Omental fat pad (tissue), 4 donors: ENCODE measurements around the gene IL1RAPL2. TPM values are rescaled to one million over a fixed set of nuclear protein-coding genes. Genes with fewer than 3 reads are reported as not detected.

Experiments used
- ATAC-seq: fragments of 150-250 bp; one replicate; pipeline ENCODE4 v1.9.1; 2016; ENCODE audit warnings: mild to moderate bottlenecking, moderate library complexity; ENCODE audit not compliant: low FRiP score
- DNase-seq: peaks from one replicate; pipeline ENCODE4 v3.0.0-alpha.2; 2019; ENCODE audit warnings: low spot score
- total RNA-seq, 4 donors: library from RNA; depleted of rRNA; stranded (reverse); fragments of >200 nt; gene quantifications; one replicate each; pipeline ENCODE4 v1.1.0, GENCODE V29; 2016
- TF ChIP-seq, protein P1 (sequence below), 3 donors: fragments of 450-650 bp; IDR thresholded peaks; one replicate each; pipeline ENCODE4 v1.5.1; 2016 to 2017; ENCODE audit warnings: antibody characterized with exemption in 3 of 3, mild to moderate bottlenecking in 3 of 3, moderate library complexity in 2 of 3

The IL1RAPL2 gene
- total RNA-seq, 4 donors from 2014 or later: 0.09 TPM; not detected in 3

DNA sequence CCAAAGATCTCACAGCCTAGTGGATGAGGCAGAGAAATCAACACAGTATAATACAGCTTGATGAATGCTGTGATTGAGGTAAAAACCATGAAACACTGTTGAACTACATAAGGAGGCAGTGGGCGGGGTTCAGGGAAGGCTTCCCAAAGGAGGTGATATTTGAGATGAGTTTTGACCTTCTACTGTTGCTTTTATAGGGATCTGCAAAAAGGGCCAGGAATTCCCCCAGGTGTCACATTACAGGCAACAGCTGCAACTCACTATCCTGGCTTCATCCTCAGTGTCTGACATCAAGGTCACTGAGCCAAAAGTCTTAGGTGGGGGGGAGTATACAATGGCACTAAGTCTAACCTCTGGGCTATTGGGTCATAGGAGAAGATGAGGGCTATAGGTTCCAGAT, 1070.7 kb downstream of the IL1RAPL2 start:
- DNase-seq: no peak
- TF ChIP-seq, protein P1, sequence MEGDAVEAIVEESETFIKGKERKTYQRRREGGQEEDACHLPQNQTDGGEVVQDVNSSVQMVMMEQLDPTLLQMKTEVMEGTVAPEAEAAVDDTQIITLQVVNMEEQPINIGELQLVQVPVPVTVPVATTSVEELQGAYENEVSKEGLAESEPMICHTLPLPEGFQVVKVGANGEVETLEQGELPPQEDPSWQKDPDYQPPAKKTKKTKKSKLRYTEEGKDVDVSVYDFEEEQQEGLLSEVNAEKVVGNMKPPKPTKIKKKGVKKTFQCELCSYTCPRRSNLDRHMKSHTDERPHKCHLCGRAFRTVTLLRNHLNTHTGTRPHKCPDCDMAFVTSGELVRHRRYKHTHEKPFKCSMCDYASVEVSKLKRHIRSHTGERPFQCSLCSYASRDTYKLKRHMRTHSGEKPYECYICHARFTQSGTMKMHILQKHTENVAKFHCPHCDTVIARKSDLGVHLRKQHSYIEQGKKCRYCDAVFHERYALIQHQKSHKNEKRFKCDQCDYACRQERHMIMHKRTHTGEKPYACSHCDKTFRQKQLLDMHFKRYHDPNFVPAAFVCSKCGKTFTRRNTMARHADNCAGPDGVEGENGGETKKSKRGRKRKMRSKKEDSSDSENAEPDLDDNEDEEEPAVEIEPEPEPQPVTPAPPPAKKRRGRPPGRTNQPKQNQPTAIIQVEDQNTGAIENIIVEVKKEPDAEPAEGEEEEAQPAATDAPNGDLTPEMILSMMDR (IDR thresholded peaks at IDR 0.05): no peak
- no peak for ATAC-seq

DNA sequence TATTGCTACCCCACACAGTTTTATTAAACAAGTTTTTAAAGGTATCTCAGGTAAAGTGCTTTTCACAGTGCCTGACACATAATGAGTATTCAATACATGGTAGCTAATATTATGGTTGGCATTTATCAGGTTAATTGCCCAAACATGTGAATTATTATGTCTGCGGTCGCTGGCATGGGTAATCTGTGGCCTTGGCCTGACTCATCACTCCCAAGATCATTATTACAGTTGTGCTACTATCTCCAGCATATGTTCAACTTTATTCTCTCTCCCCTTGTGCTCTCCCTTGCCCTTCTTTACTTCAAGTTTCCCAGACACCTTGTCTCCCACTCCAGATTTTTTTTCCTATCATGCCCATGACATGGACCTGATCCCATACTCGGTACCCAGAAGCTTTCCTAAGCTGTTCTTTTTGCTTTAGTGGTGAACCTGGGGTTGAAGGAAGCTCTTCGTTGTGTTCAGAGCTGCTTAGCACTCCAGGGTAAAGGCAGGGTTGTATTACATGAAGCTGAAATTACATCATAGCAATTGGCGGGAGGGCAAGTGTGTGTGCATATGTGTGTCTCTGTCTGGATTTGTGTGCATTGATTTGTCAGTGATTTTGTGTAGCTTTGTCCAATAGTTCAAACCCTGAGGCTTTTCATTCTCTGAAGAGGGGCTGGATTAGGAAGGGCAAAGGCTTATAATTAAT, 1079.8 kb downstream of the IL1RAPL2 start:
- ATAC-seq: no peak
- no peak for DNase-seq
- TF ChIP-seq, protein P1 (IDR thresholded peaks at IDR 0.05): no peak

DNA sequence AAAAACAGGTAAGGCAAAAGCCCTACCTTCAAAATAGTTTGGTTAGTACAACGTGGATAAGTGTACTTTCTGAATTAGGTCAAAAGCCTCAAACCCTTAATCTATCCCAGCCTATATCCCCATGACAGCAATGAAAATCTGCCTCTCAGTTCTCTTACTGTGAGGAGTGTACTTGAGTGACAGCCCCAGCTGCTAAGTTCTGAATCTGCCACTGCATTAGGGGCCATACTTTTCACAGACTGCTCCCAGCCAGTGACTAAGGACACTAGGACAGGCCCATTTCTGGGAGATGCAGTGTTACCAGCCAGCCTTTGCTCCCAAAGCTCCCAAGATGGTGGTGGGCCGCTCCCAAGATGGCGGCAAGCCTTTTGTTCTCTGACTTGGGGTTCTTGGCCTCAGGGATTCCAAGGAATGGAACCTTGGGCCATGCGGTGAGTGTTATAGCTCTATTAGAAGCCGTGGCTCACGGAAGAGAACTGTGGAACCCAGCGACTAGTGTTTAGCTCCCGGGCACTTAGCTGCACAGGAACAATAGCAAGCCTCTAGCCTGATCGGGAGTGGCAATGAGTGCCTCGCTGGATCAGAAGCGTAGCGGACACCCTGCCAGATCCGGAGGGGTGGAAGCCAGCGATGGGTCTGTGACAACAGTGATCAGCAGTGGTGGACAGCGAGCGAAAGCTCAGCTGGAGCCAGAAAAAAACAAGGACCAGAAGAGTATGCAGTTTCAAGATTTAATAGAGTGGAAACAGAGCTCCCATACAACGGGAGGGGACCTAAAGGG, 1080.8 kb downstream of the IL1RAPL2 start:
- TF ChIP-seq, protein P1 (IDR thresholded peaks at IDR 0.05): no peak
- DNase-seq (no peak), ATAC-seq (no peak)

DNA sequence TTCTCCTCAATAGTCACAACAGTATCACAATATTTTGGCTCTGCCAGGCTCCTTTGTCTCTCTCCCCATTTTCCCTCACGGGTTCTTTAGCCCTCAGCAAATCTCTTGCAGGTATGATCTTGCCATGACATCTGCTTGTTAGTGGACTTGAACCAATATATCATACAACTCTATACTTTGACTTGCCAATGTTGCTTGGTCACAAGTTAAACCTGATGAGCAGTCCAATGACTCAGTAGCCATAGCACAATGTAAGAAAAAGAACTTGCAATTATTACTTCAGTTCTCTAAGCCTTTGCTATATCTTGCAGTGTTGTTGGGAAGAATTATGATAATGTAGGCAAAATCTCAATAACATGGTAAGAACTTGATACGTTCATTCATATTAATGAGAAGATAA, 1081.8 kb downstream of the IL1RAPL2 start:
- ATAC-seq (no peak), DNase-seq (no peak)
- TF ChIP-seq, protein P1 (IDR thresholded peaks at IDR 0.05): no peak

DNA sequence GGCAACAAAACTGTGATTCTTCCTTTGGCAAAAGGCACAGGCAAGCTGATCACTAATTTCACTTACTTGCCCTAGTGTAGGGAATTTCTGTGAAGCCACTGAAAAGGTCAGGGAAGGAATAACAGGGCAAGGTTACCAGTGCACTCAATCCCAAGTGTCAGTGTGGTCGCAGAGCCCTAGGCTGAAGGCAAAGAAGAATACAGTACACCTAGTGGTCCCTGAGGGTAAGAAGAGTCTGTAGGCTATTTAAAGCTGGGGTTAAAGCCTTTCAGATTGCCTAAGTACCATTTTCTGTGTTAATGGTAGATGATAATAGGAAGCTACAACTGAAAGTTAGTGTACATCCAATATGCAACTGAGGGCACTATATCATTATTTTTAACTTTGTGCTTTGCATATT, 1082.7 kb downstream of the IL1RAPL2 start:
- no peak for ATAC-seq
- no peak for DNase-seq
- TF ChIP-seq, protein P1 (IDR thresholded peaks at IDR 0.05): no peak

DNA sequence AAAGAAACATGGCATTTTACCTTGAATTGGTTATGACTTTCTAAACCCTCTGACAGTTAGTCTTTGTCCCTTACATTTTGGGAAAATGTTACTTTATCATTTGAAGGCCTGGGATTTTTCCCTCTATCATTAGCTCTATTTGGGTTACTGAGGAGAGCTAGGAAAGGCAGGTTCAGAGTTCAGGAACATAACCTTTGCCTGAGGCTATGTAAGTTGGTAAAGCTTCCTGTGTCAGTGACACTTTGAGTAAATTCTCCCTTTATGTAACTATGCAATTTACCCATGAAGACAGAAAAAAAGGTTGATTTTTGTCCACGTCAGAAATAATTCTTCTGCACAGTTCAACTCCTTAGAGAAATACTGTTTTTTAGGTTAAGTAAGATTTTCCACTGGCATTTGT, 1084.6 kb downstream of the IL1RAPL2 start:
- TF ChIP-seq, protein P1 (IDR thresholded peaks at IDR 0.05): no peak
- no peak for ATAC-seq

DNA sequence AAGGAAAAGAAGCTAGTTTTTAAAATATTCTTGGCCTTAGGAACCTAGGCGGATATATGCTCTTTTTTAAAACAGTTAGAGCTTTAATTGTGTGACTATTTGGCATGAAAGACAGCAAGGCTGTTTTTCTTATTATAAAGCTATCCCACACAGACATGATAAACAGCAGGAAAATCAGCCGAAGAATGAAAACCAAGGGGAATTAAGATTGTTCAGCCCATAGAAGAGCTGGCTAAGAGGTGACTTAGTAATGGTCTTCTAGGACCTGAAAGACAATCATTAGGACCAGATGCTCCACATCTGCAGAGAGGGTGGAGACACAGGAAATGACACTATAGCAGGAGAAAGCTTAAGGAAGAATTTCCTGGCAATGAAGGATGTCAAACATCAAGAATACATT, 1085.0 kb downstream of the IL1RAPL2 start:
- no peak for ATAC-seq
- TF ChIP-seq, protein P1 (IDR thresholded peaks at IDR 0.05): no peak
- no peak for DNase-seq

More for the DNA sequence above, 1084.6 kb downstream of the IL1RAPL2 start:
- DNase-seq: no peak
